ENCODE results near the gene GPRC5C.

Gene GPRC5C

GRCh38 chr17:74448756-74449155 lies 16.9 kb downstream of the GPRC5C start:
- CTCF ChIA-PET, result interaction anchor here (4.8 kb wide), 1 partner anchor 8 kb away, joined by 23 read pairs; no protein-coding TSS in a partner anchor
- no peak overlapping the region for H3K4me3 ChIP-seq (ENCODE audit: low read depth, low read length)
- DNase-seq (ENCODE audit: low read depth, low spot score), result no peak
- POLR2A ChIA-PET, result no interaction called here
- no peak for TF ChIP-seq CTCF (IDR thresholded peaks at IDR 0.05; ENCODE audit: insufficient read depth, low read length, missing control alignments)

GRCh38 chr17:74449306-74449705 lies 17.4 kb downstream of the GPRC5C start:
- no peak for DNase-seq (ENCODE audit: low read depth, low spot score)
- POLR2A ChIA-PET, result no interaction called here
- TF ChIP-seq CTCF (IDR thresholded peaks at IDR 0.05; ENCODE audit: insufficient read depth, low read length, missing control alignments), result no peak
- CTCF ChIA-PET, result no interaction called here
- H3K4me3 ChIP-seq (ENCODE audit: low read depth, low read length), result no peak overlapping the region

- H3K4me3 ChIP-seq (ENCODE audit: low read depth, low read length), result no peak overlapping the region
- ChIA-PET CTCF (no interaction called here), POLR2A (no interaction called here)
- TF ChIP-seq CTCF (IDR thresholded peaks at IDR 0.05; ENCODE audit: insufficient read depth, low read length, missing control alignments), result no peak
- no peak for DNase-seq (ENCODE audit: low read depth, low spot score)
These were observed 17.9 kb downstream of the GPRC5C start for GRCh38 chr17:74449773-74450172.

- POLR2A ChIA-PET, result no interaction called here
- no peak for TF ChIP-seq CTCF (IDR thresholded peaks at IDR 0.05; ENCODE audit: insufficient read depth, low read length, missing control alignments)
- no peak overlapping the region for H3K4me3 ChIP-seq (ENCODE audit: low read depth, low read length)
- CTCF ChIA-PET, result interaction anchor here (1.0 to 1.1 kb wide), 2 partner anchors 72 to 295 kb away, joined by 3 to 4 read pairs; no protein-coding TSS in a partner anchor
- no peak for DNase-seq (ENCODE audit: low read depth, low spot score)
These were observed 18.3 kb downstream of the GPRC5C start for GRCh38 chr17:74450231-74450630.

GRCh38 chr17:74450925-74451403 lies 19.1 kb downstream of the GPRC5C start:
- H3K4me3 ChIP-seq (ENCODE audit: low read depth, low read length), result no peak overlapping the region
- no peak for DNase-seq (ENCODE audit: low read depth, low spot score)
- CTCF ChIA-PET, result interaction anchor here (0.8 to 1.1 kb wide), 3 partner anchors 71 to 294 kb away, joined by 3 to 4 read pairs (median 4); no protein-coding TSS in a partner anchor
- no peak for TF ChIP-seq CTCF (IDR thresholded peaks at IDR 0.05; ENCODE audit: insufficient read depth, low read length, missing control alignments)
- POLR2A ChIA-PET, result no interaction called here

GRCh38 chr17:74451557-74451956 lies 19.7 kb downstream of the GPRC5C start:
- no peak for TF ChIP-seq CTCF (IDR thresholded peaks at IDR 0.05; ENCODE audit: insufficient read depth, low read length, missing control alignments)
- CTCF ChIA-PET, result interaction anchor here (0.8 kb wide), 1 partner anchor 72 kb away, joined by 4 read pairs; no protein-coding TSS in a partner anchor
- H3K4me3 ChIP-seq (ENCODE audit: low read depth, low read length), result no peak overlapping the region
- POLR2A ChIA-PET, result no interaction called here
- DNase-seq (ENCODE audit: low read depth, low spot score), result no peak
